H1 (cell line): ENCODE data around the gene ACTG1.

Experiments
- CREB1 ChIP-seq: IDR thresholded peaks from 2 replicates; pipeline ENCODE4 v1.6.1; 2012; ENCODE audit warnings: inconsistent platforms
- CTCF ChIP-seq, 3 experiments: IDR thresholded peaks; 1 replicate in 2 of 3; 2 replicates in 1 of 3; pipeline versions ENCODE4 v1.5.1 to v1.6.1; 2011; ENCODE audit warnings: low read length in 3 of 3, mild to moderate bottlenecking in 3 of 3, inconsistent platforms in 2 of 3, low read depth in 1 of 3, moderate library complexity in 1 of 3; ENCODE audit not compliant: insufficient read depth in 1 of 3; ENCODE audit errors: control extremely low read depth in 1 of 3
- GABPA ChIP-seq: IDR thresholded peaks from 2 replicates; pipeline ENCODE4 v1.6.1; 2011; ENCODE audit warnings: mild to moderate bottlenecking, low read length, moderate library complexity, borderline replicate concordance; ENCODE audit not compliant: insufficient read depth
- GTF2F1 ChIP-seq: IDR thresholded peaks from 2 replicates; pipeline ENCODE4 v1.6.1; 2012; ENCODE audit warnings: low read depth, low read length, improper control_type of control experiment, borderline replicate concordance
- JUN ChIP-seq: IDR thresholded peaks from 2 replicates; pipeline ENCODE4 v1.6.1; 2011; ENCODE audit warnings: low read depth, mild to moderate bottlenecking, improper control_type of control experiment, low read length
- POLR2A ChIP-seq, 2 experiments: IDR thresholded peaks; 1 replicate in 1 of 2; 2 replicates in 1 of 2; pipeline ENCODE4 v1.6.1; 2011; ENCODE audit warnings: low read depth in 2 of 2, low read length in 2 of 2, mild to moderate bottlenecking in 2 of 2; ENCODE audit errors: control extremely low read depth in 1 of 2
- RFX5 ChIP-seq: IDR thresholded peaks from 2 replicates; pipeline ENCODE4 v1.6.1; 2011; ENCODE audit warnings: low read depth, low read length, improper control_type of control experiment, borderline replicate concordance
- RNF2 ChIP-seq: fragments of 200-900, 300-1000 bp; sonication (generic); IDR thresholded peaks from 2 replicates; pipeline ENCODE4 v1.7.1; 2016; ENCODE audit warnings: borderline replicate concordance, low read depth, mild to moderate bottlenecking, antibody characterized with exemption, low read length; ENCODE audit not compliant: poor library complexity, severe bottlenecking; ENCODE audit errors: missing control alignments
- TCF12 ChIP-seq: IDR thresholded peaks from 2 replicates; pipeline ENCODE4 v1.6.1; 2011; ENCODE audit warnings: low read depth, mild to moderate bottlenecking, low read length
- ZNF274 ChIP-seq: IDR thresholded peaks from 2 replicates; pipeline ENCODE4 v1.7.0; 2012; ENCODE audit warnings: low read length, borderline replicate concordance; ENCODE audit errors: extremely low read depth
- TF ChIP-seq, protein P1 (sequence below): IDR thresholded peaks from 2 replicates; pipeline ENCODE4 v1.6.1; 2011; ENCODE audit warnings: low read length, improper control_type of control experiment

GRCh38 chr17:81527591-81528383 lies 15.2 kb upstream of the ACTG1 start, which contains the start of gene FSCN2:
- TF ChIP-seq CREB1 (no peak), POLR2A (IDR thresholded peaks at IDR 0.05; ENCODE audit: control extremely low read depth in 1 of 2, low read depth in 2 of 2, low read length in 2 of 2) (no peak), CTCF (IDR thresholded peaks at IDR 0.05; ENCODE audit: control extremely low read depth in 1 of 3, insufficient read depth in 1 of 3, low read depth in 1 of 3, low read length in 3 of 3) (no peak), TCF12 (no peak), RNF2 (no peak), ZNF274 (no peak), GTF2F1 (no peak), GABPA (no peak), JUN (no peak), RFX5 (no peak)
- TF ChIP-seq, protein P1, sequence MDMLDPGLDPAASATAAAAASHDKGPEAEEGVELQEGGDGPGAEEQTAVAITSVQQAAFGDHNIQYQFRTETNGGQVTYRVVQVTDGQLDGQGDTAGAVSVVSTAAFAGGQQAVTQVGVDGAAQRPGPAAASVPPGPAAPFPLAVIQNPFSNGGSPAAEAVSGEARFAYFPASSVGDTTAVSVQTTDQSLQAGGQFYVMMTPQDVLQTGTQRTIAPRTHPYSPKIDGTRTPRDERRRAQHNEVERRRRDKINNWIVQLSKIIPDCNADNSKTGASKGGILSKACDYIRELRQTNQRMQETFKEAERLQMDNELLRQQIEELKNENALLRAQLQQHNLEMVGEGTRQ = no peak
